Chondrocyte (in vitro differentiated cells): Measurements from ENCODE around the gene PRRT4. TPM values are rescaled to one million over a fixed set of nuclear protein-coding genes. Genes with fewer than 3 reads are reported as not detected.

ENCODE experiments used
- DNase-seq: peaks from one replicate; pipeline ENCODE4 v3.0.0; 2021; ENCODE audit warnings: mixed read lengths, low spot score
- H3K27ac Mint-ChIP-seq: one replicate; pipeline ENCODE4 v1.8.0; 2021; ENCODE audit warnings: mild to moderate bottlenecking, moderate library complexity, mixed read lengths; ENCODE audit not compliant: unreplicated experiment
- H3K27me3 Mint-ChIP-seq: 2 replicates; pipeline ENCODE4 v1.8.0; 2021; ENCODE audit warnings: low read depth, mixed read lengths
- H3K36me3 Mint-ChIP-seq: 2 replicates; pipeline ENCODE4 v1.8.0; 2021; ENCODE audit warnings: low read depth, mixed read lengths
- H3K4me1 Mint-ChIP-seq: 2 replicates; pipeline ENCODE4 v1.8.0; 2021; ENCODE audit warnings: low read depth, mild to moderate bottlenecking, mixed read lengths
- H3K4me3 Mint-ChIP-seq: one replicate; pipeline ENCODE4 v1.8.0; 2021; ENCODE audit warnings: mild to moderate bottlenecking, moderate library complexity, mixed read lengths; ENCODE audit not compliant: unreplicated experiment
- H3K9me3 Mint-ChIP-seq: 2 replicates; pipeline ENCODE4 v1.8.0; 2021; ENCODE audit warnings: low read depth, mixed read lengths
- total RNA-seq: library from RNA; stranded (reverse); gene quantifications from 3 replicates; pipeline ENCODE4 v1.2.1, GENCODE V29; 2021
- TF ChIP-seq, protein P1 (sequence below): fragments of 200-600 bp; sonication (generic); IDR thresholded peaks from 2 replicates; pipeline ENCODE4 v1.5.0; 2021; ENCODE audit warnings: antibody characterized with exemption, mild to moderate bottlenecking, moderate library complexity

PRRT4 gene
- total RNA-seq, 1 donor from 2014 or later: 0.42 TPM

DNA sequence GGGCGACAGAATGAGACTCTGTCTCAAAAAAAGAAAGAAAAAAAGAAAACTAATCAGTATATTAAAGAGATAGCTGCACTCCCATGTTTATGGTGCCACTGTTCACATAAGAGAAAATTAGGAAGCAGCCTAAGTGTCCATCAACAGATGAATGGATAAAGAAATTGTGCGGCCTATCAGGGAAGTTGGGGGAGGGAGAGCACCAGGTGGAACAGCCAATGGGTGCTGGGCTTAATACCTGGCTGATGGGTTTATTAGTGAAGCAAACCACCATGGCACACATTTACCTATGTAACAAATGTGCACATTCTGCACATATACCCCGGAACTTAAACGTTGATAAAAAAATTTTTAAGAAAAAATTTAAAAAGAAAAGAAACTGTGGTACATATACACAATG is 9.0 kb upstream of the PRRT4 start:
- Mint-ChIP-seq H3K27ac (no peak overlapping the region), H3K9me3 (peaks cover 4% of the 10 kb centered on the region), H3K27me3 (peaks cover 41% of the 10 kb centered on the region), H3K36me3 (peaks cover 3% of the 10 kb centered on the region), H3K4me3 (no peak overlapping the region), H3K4me1 (no peaks in the 10 kb centered on the region)
- DNase-seq: no peak
- TF ChIP-seq, protein P1, sequence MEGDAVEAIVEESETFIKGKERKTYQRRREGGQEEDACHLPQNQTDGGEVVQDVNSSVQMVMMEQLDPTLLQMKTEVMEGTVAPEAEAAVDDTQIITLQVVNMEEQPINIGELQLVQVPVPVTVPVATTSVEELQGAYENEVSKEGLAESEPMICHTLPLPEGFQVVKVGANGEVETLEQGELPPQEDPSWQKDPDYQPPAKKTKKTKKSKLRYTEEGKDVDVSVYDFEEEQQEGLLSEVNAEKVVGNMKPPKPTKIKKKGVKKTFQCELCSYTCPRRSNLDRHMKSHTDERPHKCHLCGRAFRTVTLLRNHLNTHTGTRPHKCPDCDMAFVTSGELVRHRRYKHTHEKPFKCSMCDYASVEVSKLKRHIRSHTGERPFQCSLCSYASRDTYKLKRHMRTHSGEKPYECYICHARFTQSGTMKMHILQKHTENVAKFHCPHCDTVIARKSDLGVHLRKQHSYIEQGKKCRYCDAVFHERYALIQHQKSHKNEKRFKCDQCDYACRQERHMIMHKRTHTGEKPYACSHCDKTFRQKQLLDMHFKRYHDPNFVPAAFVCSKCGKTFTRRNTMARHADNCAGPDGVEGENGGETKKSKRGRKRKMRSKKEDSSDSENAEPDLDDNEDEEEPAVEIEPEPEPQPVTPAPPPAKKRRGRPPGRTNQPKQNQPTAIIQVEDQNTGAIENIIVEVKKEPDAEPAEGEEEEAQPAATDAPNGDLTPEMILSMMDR: no peak

DNA sequence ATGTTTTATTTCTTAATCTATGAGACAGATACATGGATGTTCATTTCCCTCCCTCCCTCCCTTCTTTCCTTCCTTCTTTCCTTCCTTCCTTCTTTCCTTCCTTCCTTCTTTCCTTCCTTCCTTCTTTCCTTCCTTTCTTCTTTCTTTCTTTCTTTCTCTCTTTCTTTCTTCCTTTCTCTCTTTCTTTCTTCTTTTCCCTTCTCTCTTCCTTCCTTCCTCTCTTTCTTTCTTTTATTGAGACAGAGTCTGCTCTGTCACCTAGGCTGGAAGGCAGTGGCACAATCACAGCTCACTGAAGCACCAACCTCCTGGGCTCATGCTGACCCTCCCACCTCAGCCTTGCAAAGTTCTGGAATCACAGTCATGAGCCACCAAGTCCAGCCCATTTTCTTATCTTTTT is 5.5 kb upstream of the PRRT4 start:
- H3K9me3 Mint-ChIP-seq: no peaks in the 10 kb centered on the region

DNA sequence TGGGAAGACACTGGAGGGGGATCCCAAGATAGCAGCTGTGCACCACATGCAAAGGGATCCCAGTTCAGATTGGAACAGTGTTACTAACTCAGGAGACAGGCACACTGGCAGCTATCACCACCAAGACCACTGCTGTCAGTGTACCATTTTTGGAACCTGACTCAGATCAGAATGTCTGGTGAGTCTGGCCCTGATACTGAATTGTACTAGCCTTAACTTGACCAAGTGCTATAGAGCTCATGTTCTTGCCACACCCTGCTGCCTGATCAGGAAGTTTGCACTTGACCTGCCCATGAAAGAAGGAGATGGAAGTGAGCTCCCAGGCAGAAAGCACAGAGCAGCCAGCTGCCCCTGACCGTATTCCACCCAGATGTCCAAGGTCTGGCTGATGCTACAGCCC is 4.8 kb upstream of the PRRT4 start:
- DNase-seq: no peak
- H3K36me3 Mint-ChIP-seq: no peaks in the 10 kb centered on the region
- H3K27ac Mint-ChIP-seq: no peak overlapping the region
- TF ChIP-seq, protein P1: no peak
- H3K4me1 Mint-ChIP-seq: peaks cover 7% of the 10 kb centered on the region
- no peak overlapping the region for H3K4me3 Mint-ChIP-seq
- H3K9me3 Mint-ChIP-seq: no peaks in the 10 kb centered on the region
- peaks cover 63% of the 10 kb centered on the region for H3K27me3 Mint-ChIP-seq

More for the DNA sequence above, 5.5 kb upstream of the PRRT4 start:
- no peaks in the 10 kb centered on the region for H3K36me3 Mint-ChIP-seq
- DNase-seq: no peak
- H3K27me3 Mint-ChIP-seq: peaks cover 62% of the 10 kb centered on the region
- TF ChIP-seq, protein P1: no peak
- peaks cover 4% of the 10 kb centered on the region for H3K4me1 Mint-ChIP-seq
- no peak overlapping the region for H3K27ac Mint-ChIP-seq
- no peak overlapping the region for H3K4me3 Mint-ChIP-seq

DNA sequence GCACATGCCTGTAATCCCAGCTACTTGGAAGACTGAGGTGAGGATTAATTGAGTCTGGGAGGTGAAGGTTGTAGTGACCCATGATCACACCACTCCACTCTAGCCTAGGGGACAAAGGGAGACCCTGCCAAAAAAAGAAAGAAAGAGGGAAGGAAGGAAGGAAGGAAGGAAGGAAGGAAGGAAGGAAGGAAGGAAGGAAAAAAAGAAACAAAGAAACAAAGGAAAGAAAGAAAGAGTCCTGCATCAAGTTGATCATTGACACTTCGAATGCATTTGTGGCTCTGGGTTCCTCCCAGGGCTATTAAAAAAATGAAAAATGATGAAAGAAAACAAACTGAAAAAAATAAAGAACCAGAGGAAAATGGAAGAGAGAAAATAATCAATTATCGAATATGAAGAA is 3.9 kb upstream of the PRRT4 start:
- no peak overlapping the region for H3K27ac Mint-ChIP-seq
- H3K4me1 Mint-ChIP-seq: peaks cover 14% of the 10 kb centered on the region
- no peak for DNase-seq
- H3K27me3 Mint-ChIP-seq: peaks cover 59% of the 10 kb centered on the region
- no peak overlapping the region for H3K4me3 Mint-ChIP-seq
- TF ChIP-seq, protein P1: no peak
- H3K9me3 Mint-ChIP-seq: no peaks in the 10 kb centered on the region
- no peaks in the 10 kb centered on the region for H3K36me3 Mint-ChIP-seq

DNA sequence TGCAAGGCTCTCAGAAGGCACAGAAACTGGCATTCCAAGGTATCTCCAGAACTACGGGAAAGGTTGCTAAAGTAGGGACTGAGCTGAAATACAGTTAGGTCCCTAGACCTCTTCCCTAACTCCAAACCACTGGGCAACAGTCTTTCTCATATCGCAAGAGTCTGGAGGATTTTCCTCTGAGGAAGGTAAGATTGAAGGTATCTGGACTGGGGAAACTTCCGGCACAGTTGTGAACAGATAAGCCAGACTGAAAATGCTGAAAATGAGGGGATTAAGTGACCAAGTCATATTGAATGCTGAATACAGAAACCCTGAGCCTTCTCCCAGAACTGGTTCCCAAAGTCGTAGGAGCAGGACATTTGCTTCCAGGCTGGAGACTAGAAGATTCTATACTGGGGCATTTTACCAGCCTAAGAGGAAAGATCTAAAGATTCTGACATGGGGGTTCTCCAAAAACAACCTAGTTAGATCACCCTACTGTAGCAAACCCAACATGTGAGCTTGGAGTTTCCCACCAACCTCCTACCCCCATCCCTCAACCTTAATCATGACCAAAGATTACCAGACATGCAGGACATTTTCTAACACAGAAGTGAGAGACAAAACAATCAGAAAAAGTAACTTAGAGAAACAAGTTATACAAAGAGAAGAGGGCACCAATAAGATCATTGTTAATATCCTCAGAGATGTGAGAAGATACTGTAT is 2.8 kb upstream of the PRRT4 start:
- H3K4me1 Mint-ChIP-seq: peaks cover 14% of the 10 kb centered on the region
- no peaks in the 10 kb centered on the region for H3K36me3 Mint-ChIP-seq
- DNase-seq: no peak
- TF ChIP-seq, protein P1: no peak
- H3K27ac Mint-ChIP-seq: no peak overlapping the region
- H3K9me3 Mint-ChIP-seq: no peaks in the 10 kb centered on the region
- H3K4me3 Mint-ChIP-seq: no peak overlapping the region
- peaks cover 59% of the 10 kb centered on the region for H3K27me3 Mint-ChIP-seq
